Hepatocyte (in vitro differentiated cells): ENCODE results near the gene MTCH2. TPM values are rescaled to one million over a fixed set of nuclear protein-coding genes. Genes with fewer than 3 reads are reported as not detected.
A peak's percentile ranks its signal among the peaks of the same experiment; 100 is the strongest.

Source experiments
- DNase-seq: peaks from one replicate; pipeline ENCODE4 v3.0.0-alpha.2; 2016; ENCODE audit warnings: low spot score
- H2AFZ ChIP-seq: fragments of 200-600 bp; sonication (generic); 2 replicates; pipeline ENCODE4 v1.6.0; 2016; ENCODE audit warnings: antibody characterized with exemption, mild to moderate bottlenecking
- H3K27ac ChIP-seq: fragments of 200-600 bp; sonication (generic); 2 replicates; pipeline ENCODE4 v1.5.1; 2016; ENCODE audit warnings: mild to moderate bottlenecking
- H3K27me3 ChIP-seq: fragments of 200-600 bp; sonication (generic); 2 replicates; pipeline ENCODE4 v1.6.1; 2016
- H3K36me3 ChIP-seq: fragments of 200-600 bp; sonication (generic); replicated peaks from 2 replicates; pipeline ENCODE4 v1.5.1; 2016; ENCODE audit warnings: low read depth; ENCODE audit not compliant: insufficient read depth
- H3K4me1 ChIP-seq: fragments of 200-600 bp; sonication (generic); 2 replicates; pipeline ENCODE4 v1.5.1; 2016; ENCODE audit warnings: mild to moderate bottlenecking, moderate library complexity; ENCODE audit not compliant: insufficient read depth
- H3K4me2 ChIP-seq: fragments of 200-600 bp; sonication (generic); 2 replicates; pipeline ENCODE4 v1.6.0; 2016
- H3K4me3 ChIP-seq: fragments of 200-600 bp; sonication (generic); 2 replicates; pipeline ENCODE4 v1.5.1; 2016; ENCODE audit warnings: mild to moderate bottlenecking
- H3K79me2 ChIP-seq: fragments of 200-600 bp; sonication (generic); 2 replicates; pipeline ENCODE4 v1.6.0; 2017; ENCODE audit warnings: mild to moderate bottlenecking
- H3K9me2 ChIP-seq: fragments of 200-600 bp; sonication (generic); replicated peaks from 2 replicates; pipeline ENCODE4 v1.6.0; 2017; ENCODE audit warnings: mild to moderate bottlenecking; ENCODE audit not compliant: insufficient read depth
- H3K9me3 ChIP-seq: fragments of 200-600 bp; sonication (generic); 2 replicates; pipeline ENCODE4 v1.5.1; 2016; ENCODE audit warnings: low read depth, mild to moderate bottlenecking
- H4K20me1 ChIP-seq: fragments of 200-600 bp; sonication (generic); 2 replicates; pipeline ENCODE4 v1.6.0; 2016; ENCODE audit warnings: mild to moderate bottlenecking; ENCODE audit not compliant: insufficient read depth, poor library complexity, severe bottlenecking
- EZH2 ChIP-seq: fragments of 200-600 bp; sonication (generic); IDR thresholded peaks from 2 replicates; pipeline ENCODE4 v1.6.1; 2016; ENCODE audit warnings: antibody characterized with exemption, mild to moderate bottlenecking, borderline replicate concordance
- EZH2phosphoT487 ChIP-seq: fragments of 200-600 bp; sonication (generic); IDR thresholded peaks from one replicate; pipeline ENCODE4 v1.6.1; 2018; ENCODE audit warnings: antibody characterized with exemption, mild to moderate bottlenecking, low read depth, moderate library complexity; ENCODE audit not compliant: unreplicated experiment, severe bottlenecking
- WGBS: methylation state at CpG from one replicate; pipeline ENCODE4 v1.1.6; 2016; ENCODE audit warnings: low lambda C conversion rate; ENCODE audit errors: missing lambda C conversion rate; 5-methylcytosine and 5-hydroxymethylcytosine counted together
- polyA plus RNA-seq: library from polyadenylated mRNA; unstranded; fragments of >200 nt; fragmentation: Nextera tagmentation; extraction: Ambion mirVana; gene quantifications from 2 replicates; pipeline ENCODE4 v1.2.1, GENCODE V29; 2016
- total RNA-seq: library from RNA; depleted of rRNA; stranded (reverse); fragments of >200 nt; gene quantifications from 2 replicates; pipeline ENCODE4 v1.2.3, GENCODE V29; 2014
- TF ChIP-seq, protein P1 (sequence below): fragments of 200-600 bp; sonication (generic); IDR thresholded peaks from 2 replicates; pipeline ENCODE4 v1.5.1; 2016; ENCODE audit warnings: antibody characterized with exemption, mild to moderate bottlenecking; ENCODE audit not compliant: poor library complexity

The MTCH2 gene
- total and polyA plus RNA-seq, 2 experiments from 2014 or later = 96.1 to 171 TPM

DNA sequence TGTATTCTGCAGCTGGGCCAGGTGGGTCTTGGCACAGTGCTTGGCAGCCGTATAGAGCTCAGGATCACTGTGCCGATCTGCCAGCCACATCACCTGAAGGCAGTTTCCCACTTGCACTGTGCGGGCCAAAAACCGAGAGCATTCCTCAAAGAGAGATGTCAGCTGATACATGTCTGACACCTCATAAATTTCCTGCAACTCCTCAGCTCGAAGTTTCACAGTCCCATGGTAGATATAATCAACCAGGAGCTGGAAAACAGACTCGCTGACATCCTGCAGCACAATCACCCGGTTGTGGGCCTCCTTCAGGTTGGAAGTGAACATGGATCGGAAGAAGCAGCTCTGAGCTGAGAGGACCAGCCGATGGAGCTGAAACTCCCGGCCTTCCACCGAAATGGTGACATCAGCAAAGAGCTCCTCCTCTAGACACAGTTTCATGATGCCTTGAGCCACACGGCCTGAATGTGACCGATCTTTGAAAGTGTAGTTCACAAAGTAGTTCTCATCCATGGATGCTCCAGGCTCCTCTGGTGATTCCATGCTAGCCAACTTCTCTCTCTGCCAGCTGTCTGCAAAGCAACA lies 64.8 kb downstream of the MTCH2 start:
- H3K9me2 ChIP-seq = no peaks in the 10 kb centered on the region
- peaks cover 51% of the 10 kb centered on the region for H3K79me2 ChIP-seq
- H3K27ac ChIP-seq = peak overlapping the region; percentile 97

DNA sequence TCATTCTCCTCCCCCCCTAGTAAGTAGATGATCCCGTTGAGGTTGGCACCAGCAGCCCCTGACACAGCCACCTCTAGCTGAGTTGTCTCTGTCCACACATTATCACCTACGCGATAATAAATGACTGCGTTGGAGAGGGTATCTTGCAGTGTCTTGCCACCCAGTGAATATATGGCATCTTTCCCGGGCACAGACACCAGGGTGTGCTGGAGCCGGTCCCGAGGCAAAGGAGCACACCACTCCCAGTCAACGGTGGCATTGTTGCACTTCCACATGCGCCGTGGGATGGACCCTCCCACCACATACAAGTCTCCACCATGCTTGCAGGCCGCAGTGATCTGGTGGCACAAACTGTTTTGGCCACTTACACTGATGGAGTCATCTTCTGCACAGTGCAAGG lies 69.0 kb downstream of the MTCH2 start:
- Histone ChIP-seq H4K20me1 (no peaks in the 10 kb centered on the region), H3K79me2 (peaks cover 56% of the 10 kb centered on the region), H3K27me3 (no peaks in the 10 kb centered on the region), H3K4me1 (peaks cover 7% of the 10 kb centered on the region), H3K4me2 (no peak overlapping the region), H3K9me2 (no peaks in the 10 kb centered on the region), H3K9me3 (no peaks in the 10 kb centered on the region), H3K36me3 (no peaks in the 10 kb centered on the region), H2AFZ (no peak overlapping the region), H3K4me3 (no peak overlapping the region), H3K27ac (no peak overlapping the region)
- TF ChIP-seq EZH2 (no peak), EZH2phosphoT487 (no peak)
- TF ChIP-seq, protein P1, sequence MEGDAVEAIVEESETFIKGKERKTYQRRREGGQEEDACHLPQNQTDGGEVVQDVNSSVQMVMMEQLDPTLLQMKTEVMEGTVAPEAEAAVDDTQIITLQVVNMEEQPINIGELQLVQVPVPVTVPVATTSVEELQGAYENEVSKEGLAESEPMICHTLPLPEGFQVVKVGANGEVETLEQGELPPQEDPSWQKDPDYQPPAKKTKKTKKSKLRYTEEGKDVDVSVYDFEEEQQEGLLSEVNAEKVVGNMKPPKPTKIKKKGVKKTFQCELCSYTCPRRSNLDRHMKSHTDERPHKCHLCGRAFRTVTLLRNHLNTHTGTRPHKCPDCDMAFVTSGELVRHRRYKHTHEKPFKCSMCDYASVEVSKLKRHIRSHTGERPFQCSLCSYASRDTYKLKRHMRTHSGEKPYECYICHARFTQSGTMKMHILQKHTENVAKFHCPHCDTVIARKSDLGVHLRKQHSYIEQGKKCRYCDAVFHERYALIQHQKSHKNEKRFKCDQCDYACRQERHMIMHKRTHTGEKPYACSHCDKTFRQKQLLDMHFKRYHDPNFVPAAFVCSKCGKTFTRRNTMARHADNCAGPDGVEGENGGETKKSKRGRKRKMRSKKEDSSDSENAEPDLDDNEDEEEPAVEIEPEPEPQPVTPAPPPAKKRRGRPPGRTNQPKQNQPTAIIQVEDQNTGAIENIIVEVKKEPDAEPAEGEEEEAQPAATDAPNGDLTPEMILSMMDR = no peak
- DNase-seq = no peak
- 96% methylated on average over 11 of the region's 11 CpGs for WGBS

More for the DNA sequence above, 64.8 kb downstream of the MTCH2 start:
- Histone ChIP-seq H2AFZ (no peak overlapping the region), H4K20me1 (no peaks in the 10 kb centered on the region), H3K27me3 (no peaks in the 10 kb centered on the region), H3K36me3 (no peaks in the 10 kb centered on the region), H3K9me3 (no peaks in the 10 kb centered on the region), H3K4me3 (no peak overlapping the region), H3K4me1 (peaks cover 7% of the 10 kb centered on the region), H3K4me2 (peak overlapping the region; percentile 99)
- DNase-seq = no peak
- no peak for TF ChIP-seq EZH2phosphoT487
- no peak for TF ChIP-seq EZH2
- TF ChIP-seq, protein P1 = no peak
- WGBS = 67% methylated on average over 13 of the region's 13 CpGs

DNA sequence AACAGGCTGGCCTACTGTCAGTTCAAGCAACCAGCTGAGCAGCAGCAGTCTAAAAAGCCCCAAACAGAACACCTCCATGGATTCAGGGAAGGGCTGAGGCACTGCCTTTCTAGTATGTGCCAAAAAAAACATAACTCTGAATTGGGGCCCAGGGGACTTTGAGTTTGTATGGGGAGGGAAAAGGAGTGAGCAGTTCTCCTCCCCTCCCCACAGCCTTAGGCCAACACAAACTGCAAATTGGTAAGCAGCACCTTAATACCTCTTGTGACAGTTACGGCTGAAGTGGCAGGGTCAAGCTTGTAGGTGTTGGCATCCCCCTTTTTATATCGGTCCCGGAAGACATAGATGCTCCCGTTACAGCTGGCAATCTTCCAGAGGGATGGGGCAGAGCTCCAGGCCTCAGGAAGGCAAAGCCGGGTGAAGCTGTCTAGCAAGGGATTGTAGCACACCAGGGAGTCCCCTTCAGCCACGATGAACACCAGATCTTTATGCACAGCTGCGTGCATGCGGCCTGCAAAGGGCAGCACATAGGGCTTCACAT lies 69.6 kb downstream of the MTCH2 start:
- no peaks in the 10 kb centered on the region for H3K27me3 ChIP-seq
- peaks cover 57% of the 10 kb centered on the region for H3K79me2 ChIP-seq
- TF ChIP-seq EZH2phosphoT487 = no peak
- TF ChIP-seq, protein P1 = no peak
- TF ChIP-seq EZH2 = no peak
- 87% methylated on average over 8 of the region's 8 CpGs for WGBS
- H4K20me1 ChIP-seq = no peaks in the 10 kb centered on the region
- DNase-seq = no peak
- no peak overlapping the region for H3K27ac ChIP-seq
- H3K4me2 ChIP-seq = no peak overlapping the region
- H3K4me1 ChIP-seq = peaks cover 5% of the 10 kb centered on the region
- no peak overlapping the region for H2AFZ ChIP-seq
- no peaks in the 10 kb centered on the region for H3K9me2 ChIP-seq
- H3K36me3 ChIP-seq = no peaks in the 10 kb centered on the region
- H3K4me3 ChIP-seq = no peak overlapping the region
- H3K9me3 ChIP-seq = no peaks in the 10 kb centered on the region
